ENCODE results near the gene AQR. TPM values are rescaled to one million over a fixed set of nuclear protein-coding genes. Genes with fewer than 3 reads are reported as not detected.

Gene AQR
- total and polyA plus RNA-seq, 2 experiments from 2014 or later = 42.3 to 67.3 TPM

DNA sequence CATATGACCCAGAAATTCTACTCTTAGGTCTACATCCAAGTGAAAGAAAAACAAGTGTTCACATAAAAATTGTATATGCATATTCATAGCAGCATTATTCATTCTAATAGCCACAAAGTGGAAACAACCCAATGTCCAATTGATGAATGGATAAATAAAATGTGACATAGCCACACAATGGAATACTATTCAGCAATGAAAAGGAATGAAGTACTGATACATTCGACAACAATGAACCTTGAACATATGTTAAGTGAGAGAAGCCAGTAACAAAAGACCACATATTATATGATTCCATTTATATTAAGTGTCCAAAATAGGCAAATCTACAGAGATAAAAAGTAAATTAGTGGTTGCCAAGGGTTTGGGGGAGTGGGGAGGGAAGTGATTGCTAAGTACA is 104.0 kb downstream of the AQR start (continued):
- TF ChIP-seq, protein P1, sequence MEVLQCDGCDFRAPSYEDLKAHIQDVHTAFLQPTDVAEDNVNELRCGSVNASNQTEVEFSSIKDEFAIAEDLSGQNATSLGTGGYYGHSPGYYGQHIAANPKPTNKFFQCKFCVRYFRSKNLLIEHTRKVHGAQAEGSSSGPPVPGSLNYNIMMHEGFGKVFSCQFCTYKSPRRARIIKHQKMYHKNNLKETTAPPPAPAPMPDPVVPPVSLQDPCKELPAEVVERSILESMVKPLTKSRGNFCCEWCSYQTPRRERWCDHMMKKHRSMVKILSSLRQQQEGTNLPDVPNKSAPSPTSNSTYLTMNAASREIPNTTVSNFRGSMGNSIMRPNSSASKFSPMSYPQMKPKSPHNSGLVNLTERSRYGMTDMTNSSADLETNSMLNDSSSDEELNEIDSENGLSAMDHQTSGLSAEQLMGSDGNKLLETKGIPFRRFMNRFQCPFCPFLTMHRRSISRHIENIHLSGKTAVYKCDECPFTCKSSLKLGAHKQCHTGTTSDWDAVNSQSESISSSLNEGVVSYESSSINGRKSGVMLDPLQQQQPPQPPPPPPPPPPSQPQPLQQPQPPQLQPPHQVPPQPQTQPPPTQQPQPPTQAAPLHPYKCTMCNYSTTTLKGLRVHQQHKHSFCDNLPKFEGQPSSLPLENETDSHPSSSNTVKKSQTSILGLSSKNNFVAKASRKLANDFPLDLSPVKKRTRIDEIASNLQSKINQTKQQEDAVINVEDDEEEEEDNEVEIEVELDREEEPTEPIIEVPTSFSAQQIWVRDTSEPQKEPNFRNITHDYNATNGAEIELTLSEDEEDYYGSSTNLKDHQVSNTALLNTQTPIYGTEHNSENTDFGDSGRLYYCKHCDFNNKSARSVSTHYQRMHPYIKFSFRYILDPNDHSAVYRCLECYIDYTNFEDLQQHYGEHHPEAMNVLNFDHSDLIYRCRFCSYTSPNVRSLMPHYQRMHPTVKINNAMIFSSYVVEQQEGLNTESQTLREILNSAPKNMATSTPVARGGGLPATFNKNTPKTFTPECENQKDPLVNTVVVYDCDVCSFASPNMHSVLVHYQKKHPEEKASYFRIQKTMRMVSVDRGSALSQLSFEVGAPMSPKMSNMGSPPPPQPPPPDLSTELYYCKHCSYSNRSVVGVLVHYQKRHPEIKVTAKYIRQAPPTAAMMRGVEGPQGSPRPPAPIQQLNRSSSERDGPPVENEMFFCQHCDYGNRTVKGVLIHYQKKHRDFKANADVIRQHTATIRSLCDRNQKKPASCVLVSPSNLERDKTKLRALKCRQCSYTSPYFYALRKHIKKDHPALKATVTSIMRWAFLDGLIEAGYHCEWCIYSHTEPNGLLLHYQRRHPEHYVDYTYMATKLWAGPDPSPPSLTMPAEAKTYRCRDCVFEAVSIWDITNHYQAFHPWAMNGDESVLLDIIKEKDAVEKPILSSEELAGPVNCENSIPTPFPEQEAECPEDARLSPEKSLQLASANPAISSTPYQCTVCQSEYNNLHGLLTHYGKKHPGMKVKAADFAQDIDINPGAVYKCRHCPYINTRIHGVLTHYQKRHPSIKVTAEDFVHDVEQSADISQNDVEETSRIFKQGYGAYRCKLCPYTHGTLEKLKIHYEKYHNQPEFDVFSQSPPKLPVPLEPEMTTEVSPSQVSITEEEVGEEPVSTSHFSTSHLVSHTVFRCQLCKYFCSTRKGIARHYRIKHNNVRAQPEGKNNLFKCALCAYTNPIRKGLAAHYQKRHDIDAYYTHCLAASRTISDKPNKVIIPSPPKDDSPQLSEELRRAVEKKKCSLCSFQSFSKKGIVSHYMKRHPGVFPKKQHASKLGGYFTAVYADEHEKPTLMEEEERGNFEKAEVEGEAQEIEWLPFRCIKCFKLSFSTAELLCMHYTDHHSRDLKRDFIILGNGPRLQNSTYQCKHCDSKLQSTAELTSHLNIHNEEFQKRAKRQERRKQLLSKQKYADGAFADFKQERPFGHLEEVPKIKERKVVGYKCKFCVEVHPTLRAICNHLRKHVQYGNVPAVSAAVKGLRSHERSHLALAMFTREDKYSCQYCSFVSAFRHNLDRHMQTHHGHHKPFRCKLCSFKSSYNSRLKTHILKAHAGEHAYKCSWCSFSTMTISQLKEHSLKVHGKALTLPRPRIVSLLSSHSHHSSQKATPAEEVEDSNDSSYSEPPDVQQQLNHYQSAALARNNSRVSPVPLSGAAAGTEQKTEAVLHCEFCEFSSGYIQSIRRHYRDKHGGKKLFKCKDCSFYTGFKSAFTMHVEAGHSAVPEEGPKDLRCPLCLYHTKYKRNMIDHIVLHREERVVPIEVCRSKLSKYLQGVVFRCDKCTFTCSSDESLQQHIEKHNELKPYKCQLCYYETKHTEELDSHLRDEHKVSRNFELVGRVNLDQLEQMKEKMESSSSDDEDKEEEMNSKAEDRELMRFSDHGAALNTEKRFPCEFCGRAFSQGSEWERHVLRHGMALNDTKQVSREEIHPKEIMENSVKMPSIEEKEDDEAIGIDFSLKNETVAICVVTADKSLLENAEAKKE (CRISPR knock-in tag; IDR thresholded peaks at IDR 0.05) = no peak

DNA sequence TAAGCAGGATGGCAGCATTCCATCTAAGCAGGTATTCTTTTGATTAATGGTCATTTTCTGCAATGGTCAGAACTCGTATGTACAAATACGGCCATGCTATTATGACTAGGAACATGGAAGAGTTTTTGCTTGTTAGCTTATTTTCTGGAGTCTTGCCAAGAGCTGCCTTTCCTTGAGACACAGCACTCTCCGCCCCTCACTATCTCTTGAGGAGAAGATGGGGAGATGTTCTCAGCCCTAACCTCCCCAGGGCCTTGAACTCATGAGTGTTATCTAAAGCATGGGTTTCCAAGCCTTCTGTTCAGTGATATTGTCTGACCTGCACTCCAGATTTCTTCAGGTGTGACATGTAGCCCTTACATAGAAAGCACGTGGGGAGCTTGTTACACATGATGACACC is 108.3 kb downstream of the AQR start:
- H2AFZ ChIP-seq = no peak overlapping the region
- no peaks in the 10 kb centered on the region for H3K4me1 ChIP-seq (ENCODE audit: insufficient read depth)
- H3K27me3 ChIP-seq (ENCODE audit: insufficient read depth) = no peaks in the 10 kb centered on the region
- Mint-ChIP-seq H3K4me3 (no peak overlapping the region), H3K27me3 (ENCODE audit: insufficient read depth, low read depth, poor library complexity) (peaks cover 5% of the 10 kb centered on the region), H3K9me3 (no peaks in the 10 kb centered on the region), H3K27ac (no peak overlapping the region), H3K4me1 (no peaks in the 10 kb centered on the region), H3K36me3 (ENCODE audit: low read depth) (peaks cover 43% of the 10 kb centered on the region)
- H3K27ac ChIP-seq (ENCODE audit: low read depth) = no peak overlapping the region
- H3F3A ChIP-seq (replicated peaks; ENCODE audit: low read depth) = no peaks in the 10 kb centered on the region
- H3K36me3 ChIP-seq (ENCODE audit: insufficient read depth) = peaks cover 18% of the 10 kb centered on the region
- H3K79me2 ChIP-seq (replicated peaks; ENCODE audit: insufficient read depth) = no peaks in the 10 kb centered on the region
- no peak for ATAC-seq
- no peaks in the 10 kb centered on the region for H4K20me1 ChIP-seq (replicated peaks; ENCODE audit: insufficient read depth)
- H3K9me2 ChIP-seq (ENCODE audit: insufficient read depth) = no peaks in the 10 kb centered on the region
- DNase-seq (ENCODE audit: low spot score) = no peak
- H3K4me2 ChIP-seq = no peak overlapping the region
- no peak overlapping the region for H3K4me3 ChIP-seq
- TF ChIP-seq EZH2phosphoT487 (IDR thresholded peaks at IDR 0.05; ENCODE audit: unreplicated experiment) (no peak), NANOG (IDR thresholded peaks at IDR 0.05; ENCODE audit: borderline replicate concordance) (no peak), EZH2 (IDR thresholded peaks at IDR 0.05; ENCODE audit: low read depth, unreplicated experiment) (no peak), STAT1 (IDR thresholded peaks at IDR 0.05; ENCODE audit: unreplicated experiment) (no peak), ZNF331 (CRISPR knock-in tag; IDR thresholded peaks at IDR 0.05; ENCODE audit: low read depth) (no peak), ZNF114 (CRISPR knock-in tag; IDR thresholded peaks at IDR 0.05) (no peak), CREB1 (CRISPR knock-in tag; IDR thresholded peaks at IDR 0.05; ENCODE audit: low read depth) (no peak), JUNB (IDR thresholded peaks at IDR 0.05; ENCODE audit: unreplicated experiment) (no peak)
- TF ChIP-seq, protein P2, sequence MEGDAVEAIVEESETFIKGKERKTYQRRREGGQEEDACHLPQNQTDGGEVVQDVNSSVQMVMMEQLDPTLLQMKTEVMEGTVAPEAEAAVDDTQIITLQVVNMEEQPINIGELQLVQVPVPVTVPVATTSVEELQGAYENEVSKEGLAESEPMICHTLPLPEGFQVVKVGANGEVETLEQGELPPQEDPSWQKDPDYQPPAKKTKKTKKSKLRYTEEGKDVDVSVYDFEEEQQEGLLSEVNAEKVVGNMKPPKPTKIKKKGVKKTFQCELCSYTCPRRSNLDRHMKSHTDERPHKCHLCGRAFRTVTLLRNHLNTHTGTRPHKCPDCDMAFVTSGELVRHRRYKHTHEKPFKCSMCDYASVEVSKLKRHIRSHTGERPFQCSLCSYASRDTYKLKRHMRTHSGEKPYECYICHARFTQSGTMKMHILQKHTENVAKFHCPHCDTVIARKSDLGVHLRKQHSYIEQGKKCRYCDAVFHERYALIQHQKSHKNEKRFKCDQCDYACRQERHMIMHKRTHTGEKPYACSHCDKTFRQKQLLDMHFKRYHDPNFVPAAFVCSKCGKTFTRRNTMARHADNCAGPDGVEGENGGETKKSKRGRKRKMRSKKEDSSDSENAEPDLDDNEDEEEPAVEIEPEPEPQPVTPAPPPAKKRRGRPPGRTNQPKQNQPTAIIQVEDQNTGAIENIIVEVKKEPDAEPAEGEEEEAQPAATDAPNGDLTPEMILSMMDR (conservative IDR thresholded peaks at IDR 0.05; ENCODE audit: low read depth in 2 of 2) = no peak
- TF ChIP-seq, protein P3, sequence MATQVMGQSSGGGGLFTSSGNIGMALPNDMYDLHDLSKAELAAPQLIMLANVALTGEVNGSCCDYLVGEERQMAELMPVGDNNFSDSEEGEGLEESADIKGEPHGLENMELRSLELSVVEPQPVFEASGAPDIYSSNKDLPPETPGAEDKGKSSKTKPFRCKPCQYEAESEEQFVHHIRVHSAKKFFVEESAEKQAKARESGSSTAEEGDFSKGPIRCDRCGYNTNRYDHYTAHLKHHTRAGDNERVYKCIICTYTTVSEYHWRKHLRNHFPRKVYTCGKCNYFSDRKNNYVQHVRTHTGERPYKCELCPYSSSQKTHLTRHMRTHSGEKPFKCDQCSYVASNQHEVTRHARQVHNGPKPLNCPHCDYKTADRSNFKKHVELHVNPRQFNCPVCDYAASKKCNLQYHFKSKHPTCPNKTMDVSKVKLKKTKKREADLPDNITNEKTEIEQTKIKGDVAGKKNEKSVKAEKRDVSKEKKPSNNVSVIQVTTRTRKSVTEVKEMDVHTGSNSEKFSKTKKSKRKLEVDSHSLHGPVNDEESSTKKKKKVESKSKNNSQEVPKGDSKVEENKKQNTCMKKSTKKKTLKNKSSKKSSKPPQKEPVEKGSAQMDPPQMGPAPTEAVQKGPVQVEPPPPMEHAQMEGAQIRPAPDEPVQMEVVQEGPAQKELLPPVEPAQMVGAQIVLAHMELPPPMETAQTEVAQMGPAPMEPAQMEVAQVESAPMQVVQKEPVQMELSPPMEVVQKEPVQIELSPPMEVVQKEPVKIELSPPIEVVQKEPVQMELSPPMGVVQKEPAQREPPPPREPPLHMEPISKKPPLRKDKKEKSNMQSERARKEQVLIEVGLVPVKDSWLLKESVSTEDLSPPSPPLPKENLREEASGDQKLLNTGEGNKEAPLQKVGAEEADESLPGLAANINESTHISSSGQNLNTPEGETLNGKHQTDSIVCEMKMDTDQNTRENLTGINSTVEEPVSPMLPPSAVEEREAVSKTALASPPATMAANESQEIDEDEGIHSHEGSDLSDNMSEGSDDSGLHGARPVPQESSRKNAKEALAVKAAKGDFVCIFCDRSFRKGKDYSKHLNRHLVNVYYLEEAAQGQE (IDR thresholded peaks at IDR 0.05; ENCODE audit: unreplicated experiment) = no peak

Data from GM23338 (cell line).